Calu3 (cell line): ENCODE data around the gene IYD. TPM values are rescaled to one million over a fixed set of nuclear protein-coding genes. Genes with fewer than 3 reads are reported as not detected.

ENCODE experiments used
- BruUV-seq: library from RNA; stranded (reverse); fragments of 400-500 nt; replicated peaks from 2 replicates; lab custom pipeline; 2021; lab: Mats Ljungman, UMichigan
- CTCF ChIA-PET: fragments of 300-600 bp; sonication (Branson Sonifier 250); formaldehyde crosslinking; loops from one replicate; lab custom pipeline; 2022; ENCODE audit warnings: antibody characterized with exemption; lab: Charles Lee
- DNase-seq: peaks from one replicate; pipeline ENCODE4 v3.0.0; 2022
- H3K27ac Mint-ChIP-seq: one replicate; pipeline ENCODE4 v1.8.0; 2022; ENCODE audit warnings: mixed read lengths; ENCODE audit not compliant: unreplicated experiment
- H3K27me3 Mint-ChIP-seq: one replicate; pipeline ENCODE4 v1.8.0; 2022; ENCODE audit warnings: mixed read lengths; ENCODE audit not compliant: unreplicated experiment
- H3K36me3 Mint-ChIP-seq: one replicate; pipeline ENCODE4 v1.8.0; 2022; ENCODE audit warnings: mild to moderate bottlenecking, moderate library complexity, mixed read lengths; ENCODE audit not compliant: insufficient read depth, unreplicated experiment
- H3K4me1 Mint-ChIP-seq: one replicate; pipeline ENCODE4 v1.8.0; 2022; ENCODE audit warnings: mild to moderate bottlenecking, low read depth, mixed read lengths; ENCODE audit not compliant: unreplicated experiment
- H3K4me3 Mint-ChIP-seq: one replicate; pipeline ENCODE4 v1.8.0; 2022; ENCODE audit warnings: mild to moderate bottlenecking, low read depth, moderate library complexity, mixed read lengths; ENCODE audit not compliant: unreplicated experiment
- H3K9me3 Mint-ChIP-seq: one replicate; pipeline ENCODE4 v1.8.0; 2022; ENCODE audit warnings: low read depth, mixed read lengths; ENCODE audit not compliant: unreplicated experiment
- intact Hi-C: fragments of 100-400 bp; cut with micrococcal nuclease; formaldehyde crosslinking; loops from one replicate; pipeline ENCODE4 v1.10.0; 2022; ENCODE audit not compliant: unreplicated experiment
- total RNA-seq: library from RNA; stranded (reverse); gene quantifications from 2 replicates; pipeline ENCODE4 v1.2.3, GENCODE V29; 2022
- TF ChIP-seq, protein P1 (sequence below): fragments of 200-600 bp; IDR thresholded peaks from one replicate; pipeline ENCODE4 v1.8.0; 2022; ENCODE audit warnings: antibody characterized with exemption; ENCODE audit not compliant: unreplicated experiment

The IYD gene
- total RNA-seq, 1 experiment from 2014 or later, result 0.92 TPM

DNA sequence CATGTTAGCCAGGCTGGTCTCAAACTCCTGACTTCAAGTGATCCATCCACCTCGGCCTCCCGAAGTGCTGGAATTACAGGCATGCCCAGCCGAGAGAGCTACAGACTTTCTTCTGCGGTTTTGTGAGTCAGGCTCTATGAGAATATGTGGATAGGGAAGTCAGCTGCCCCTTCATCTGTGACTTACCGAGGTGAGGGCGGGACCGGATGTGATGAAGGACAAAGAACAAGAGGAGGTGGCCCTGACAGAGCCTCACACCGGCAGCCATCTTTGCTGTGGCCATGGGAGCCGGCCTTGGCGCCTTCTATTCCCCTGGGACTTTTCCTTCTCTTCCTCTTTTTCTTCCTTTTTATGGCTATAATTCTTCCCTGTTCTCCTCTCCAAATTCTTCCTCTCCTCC is 67.0 kb downstream of the IYD start:
- Mint-ChIP-seq H3K27ac (no peak overlapping the region), H3K9me3 (peaks cover under 1% of the 10 kb centered on the region), H3K27me3 (no peaks in the 10 kb centered on the region), H3K36me3 (no peaks in the 10 kb centered on the region), H3K4me1 (no peaks in the 10 kb centered on the region), H3K4me3 (no peak overlapping the region)
- TF ChIP-seq, protein P1, sequence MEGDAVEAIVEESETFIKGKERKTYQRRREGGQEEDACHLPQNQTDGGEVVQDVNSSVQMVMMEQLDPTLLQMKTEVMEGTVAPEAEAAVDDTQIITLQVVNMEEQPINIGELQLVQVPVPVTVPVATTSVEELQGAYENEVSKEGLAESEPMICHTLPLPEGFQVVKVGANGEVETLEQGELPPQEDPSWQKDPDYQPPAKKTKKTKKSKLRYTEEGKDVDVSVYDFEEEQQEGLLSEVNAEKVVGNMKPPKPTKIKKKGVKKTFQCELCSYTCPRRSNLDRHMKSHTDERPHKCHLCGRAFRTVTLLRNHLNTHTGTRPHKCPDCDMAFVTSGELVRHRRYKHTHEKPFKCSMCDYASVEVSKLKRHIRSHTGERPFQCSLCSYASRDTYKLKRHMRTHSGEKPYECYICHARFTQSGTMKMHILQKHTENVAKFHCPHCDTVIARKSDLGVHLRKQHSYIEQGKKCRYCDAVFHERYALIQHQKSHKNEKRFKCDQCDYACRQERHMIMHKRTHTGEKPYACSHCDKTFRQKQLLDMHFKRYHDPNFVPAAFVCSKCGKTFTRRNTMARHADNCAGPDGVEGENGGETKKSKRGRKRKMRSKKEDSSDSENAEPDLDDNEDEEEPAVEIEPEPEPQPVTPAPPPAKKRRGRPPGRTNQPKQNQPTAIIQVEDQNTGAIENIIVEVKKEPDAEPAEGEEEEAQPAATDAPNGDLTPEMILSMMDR, result no peak
- no peak for DNase-seq
- BruUV-seq, result no TSS peak
- intact Hi-C loops, result no loop called here
- CTCF ChIA-PET, result no interaction called here

DNA sequence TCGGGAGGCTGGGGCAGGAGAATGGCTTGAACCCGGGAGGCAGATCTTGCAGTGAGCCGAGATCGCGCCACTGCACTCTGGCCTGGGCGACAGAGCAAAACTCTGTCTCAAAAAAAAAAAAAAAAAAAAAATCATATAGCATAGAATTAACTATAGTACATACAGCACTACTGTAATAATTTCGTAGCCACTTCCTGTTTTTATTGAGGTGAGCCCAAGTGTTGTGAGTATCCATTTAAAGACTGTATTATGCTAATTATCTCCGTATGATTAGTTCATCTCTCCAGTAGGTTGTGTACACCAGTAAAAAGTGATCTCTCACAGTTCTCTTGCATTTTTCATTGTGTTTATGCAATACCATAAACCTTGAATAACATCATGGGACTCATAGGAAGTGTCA is 70.6 kb downstream of the IYD start:
- H3K4me1 Mint-ChIP-seq, result no peaks in the 10 kb centered on the region
- no peak overlapping the region for H3K4me3 Mint-ChIP-seq
- DNase-seq, result no peak
- peaks cover 2% of the 10 kb centered on the region for H3K9me3 Mint-ChIP-seq
- CTCF ChIA-PET, result no interaction called here
- TF ChIP-seq, protein P1, result no peak
- H3K36me3 Mint-ChIP-seq, result no peaks in the 10 kb centered on the region
- no peak overlapping the region for H3K27ac Mint-ChIP-seq
- no TSS peak for BruUV-seq
- no peaks in the 10 kb centered on the region for H3K27me3 Mint-ChIP-seq
- intact Hi-C loops, result no loop called here

DNA sequence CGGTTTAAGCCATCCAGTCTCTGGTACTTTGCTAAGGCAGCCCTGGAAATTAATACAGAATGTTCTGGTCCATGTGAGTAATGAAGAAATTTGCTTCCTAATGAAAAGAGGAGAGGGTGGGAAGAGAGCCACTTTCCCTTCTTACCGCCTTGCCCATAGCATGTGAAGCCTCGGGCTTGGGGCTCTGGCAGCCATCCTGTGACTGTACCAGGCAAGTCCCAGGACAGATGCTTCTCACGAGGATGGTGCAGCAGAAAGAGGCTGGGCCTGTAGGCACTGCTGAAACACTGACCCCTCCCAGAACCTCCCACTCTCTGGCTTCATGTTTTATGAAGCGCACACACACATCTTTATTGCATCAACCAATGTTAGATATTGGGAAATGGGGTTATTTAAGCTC is 74.8 kb downstream of the IYD start:
- H3K27ac Mint-ChIP-seq, result no peak overlapping the region
- DNase-seq, result no peak
- no peaks in the 10 kb centered on the region for H3K36me3 Mint-ChIP-seq
- intact Hi-C loops, result no loop called here
- no peak overlapping the region for H3K4me3 Mint-ChIP-seq
- H3K4me1 Mint-ChIP-seq, result no peaks in the 10 kb centered on the region
- CTCF ChIA-PET, result no interaction called here
- H3K27me3 Mint-ChIP-seq, result no peaks in the 10 kb centered on the region
- TF ChIP-seq, protein P1, result no peak
- no TSS peak for BruUV-seq
- H3K9me3 Mint-ChIP-seq, result peaks cover 2% of the 10 kb centered on the region

DNA sequence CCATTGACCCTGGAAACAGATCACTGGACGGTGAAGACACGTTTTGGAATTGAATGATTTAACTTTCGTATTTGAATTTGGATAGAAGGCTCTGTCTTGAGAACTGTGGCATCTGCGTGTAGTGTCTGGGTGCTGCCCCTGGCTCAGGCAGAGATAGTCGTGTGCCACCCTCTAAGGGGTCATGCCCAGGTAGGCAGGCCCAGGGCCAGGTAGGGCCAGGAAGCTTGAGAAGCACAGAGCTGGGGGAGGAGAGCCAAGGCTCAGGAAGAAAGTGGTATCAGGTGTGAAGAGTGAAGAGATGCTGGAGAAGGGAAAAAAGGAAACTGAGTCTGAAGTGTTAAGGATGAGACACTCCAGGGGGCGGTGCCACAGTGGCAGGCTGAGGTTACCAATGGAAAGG is 75.5 kb downstream of the IYD start:
- Mint-ChIP-seq H3K4me1 (no peaks in the 10 kb centered on the region), H3K27ac (no peak overlapping the region), H3K36me3 (no peaks in the 10 kb centered on the region), H3K27me3 (no peaks in the 10 kb centered on the region), H3K4me3 (no peak overlapping the region), H3K9me3 (peaks cover 2% of the 10 kb centered on the region)
- no peak for DNase-seq
- intact Hi-C loops, result no loop called here
- BruUV-seq, result no TSS peak
- CTCF ChIA-PET, result no interaction called here
- TF ChIP-seq, protein P1, result no peak

DNA sequence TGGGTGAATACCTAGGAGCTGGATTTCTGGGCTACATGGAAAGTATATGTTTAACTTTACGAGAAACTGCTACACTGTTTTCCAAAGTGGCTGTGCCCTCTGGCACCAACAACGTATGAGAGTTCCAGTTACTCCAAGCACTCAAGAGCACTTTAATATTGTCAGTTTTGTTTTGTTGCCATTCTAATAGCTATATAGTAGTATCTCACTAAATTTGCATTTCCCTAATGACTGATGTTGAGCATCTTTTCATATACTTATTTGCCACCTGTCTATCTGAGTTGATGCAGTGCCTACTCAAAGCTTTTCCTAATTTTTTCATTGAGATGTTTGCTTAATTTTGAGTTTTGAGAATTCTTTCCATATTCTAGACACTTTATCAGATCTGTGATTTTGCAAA is 76.7 kb downstream of the IYD start:
- TF ChIP-seq, protein P1, result no peak
- Mint-ChIP-seq H3K4me3 (no peak overlapping the region), H3K27ac (no peak overlapping the region), H3K27me3 (no peaks in the 10 kb centered on the region), H3K36me3 (no peaks in the 10 kb centered on the region), H3K9me3 (peaks cover 2% of the 10 kb centered on the region), H3K4me1 (no peaks in the 10 kb centered on the region)
- intact Hi-C loops, result no loop called here
- BruUV-seq, result no TSS peak
- CTCF ChIA-PET, result no interaction called here
- DNase-seq, result no peak
